ENCODE data around the gene LRRC8E.

DNA sequence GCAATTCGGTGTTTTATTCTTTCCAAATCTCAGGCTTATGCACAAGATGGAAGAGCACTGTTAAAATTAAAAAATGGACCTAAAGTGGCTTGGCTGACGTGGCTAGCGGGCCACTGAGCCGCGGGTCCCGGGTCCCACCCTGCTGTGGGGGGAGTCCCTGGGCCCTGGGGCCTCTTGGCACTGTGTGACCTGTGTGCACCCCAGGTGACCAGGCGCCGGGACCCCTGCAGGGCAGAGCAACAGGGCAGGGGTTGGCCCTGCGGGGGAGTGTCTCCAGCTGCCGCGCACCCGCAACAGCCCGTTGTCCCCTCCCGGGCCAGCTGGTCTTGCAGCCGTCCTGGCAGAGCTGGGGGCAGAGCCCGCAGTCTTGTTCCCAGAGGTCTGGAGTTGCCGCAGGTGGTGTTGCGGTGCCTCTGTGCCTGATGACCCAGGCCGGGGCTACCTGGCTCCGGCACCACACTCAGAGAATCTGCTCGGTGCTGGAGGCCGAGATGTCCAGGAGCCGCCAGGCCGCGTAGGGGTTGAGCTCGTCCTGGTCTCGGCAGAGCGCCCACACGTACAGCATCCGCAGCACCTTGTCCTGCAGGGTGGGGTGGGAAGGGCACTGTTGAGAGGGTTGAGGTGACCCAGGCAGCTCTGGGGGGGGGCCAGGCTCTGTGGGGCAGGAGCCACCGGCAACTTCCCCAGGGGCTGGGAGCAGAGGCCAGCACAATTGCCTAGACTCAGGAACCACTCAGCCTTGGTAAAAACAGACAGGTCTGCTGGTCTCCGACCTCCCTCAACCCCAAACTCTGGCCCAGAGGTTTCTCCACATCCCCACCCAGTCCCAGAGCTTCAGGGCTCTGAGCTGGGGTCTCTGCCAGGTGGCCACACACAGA is 38.7 kb downstream of the LRRC8E start:
- TF ChIP-seq GATA2 (IDR thresholded peaks at IDR 0.05; ENCODE audit: low read depth, low read length) (no peak), GATA3 (IDR thresholded peaks at IDR 0.05; ENCODE audit: low read depth, low read length) (no peak)
